Endothelial cell of umbilical vein (primary cell): ENCODE results near the gene CCR3. TPM values are rescaled to one million over a fixed set of nuclear protein-coding genes. Genes with fewer than 3 reads are reported as not detected.

Experiments
- BruUV-seq: library from RNA; stranded (reverse); fragments of 400-500 nt; replicated peaks from 2 replicates; lab custom pipeline; 2021; lab: Mats Ljungman, UMichigan
- CTCF ChIA-PET: fragments of 300-600, 350-600 bp; sonication (Branson Sonifier 250); formaldehyde crosslinking; loops from one replicate; lab custom pipeline; 2021; ENCODE audit warnings: antibody characterized with exemption, inconsistent platforms; lab: Charles Lee
- POLR2A ChIA-PET: fragments of 300-600, 350-600 bp; sonication (Branson Sonifier 250); formaldehyde crosslinking; loops from one replicate; lab custom pipeline; 2021; ENCODE audit warnings: antibody characterized with exemption, inconsistent platforms; lab: Charles Lee
- DNase-seq: peaks from one replicate; pipeline ENCODE4 v3.0.0-alpha.2; 2011; ENCODE audit warnings: low read depth, low spot score
- FAIRE-seq: peaks from 2 replicates; lab custom pipeline; 2011; peaks lifted over from hg19 to GRCh38; lab: Jason Lieb, UNC
- H2AFZ ChIP-seq: 2 replicates; pipeline ENCODE4 v1.6.0; 2012; ENCODE audit warnings: low read depth, low read length, control low read depth, inconsistent platforms
- H3K27ac ChIP-seq: 2 replicates; pipeline ENCODE4 v1.5.1; 2011; ENCODE audit warnings: low read depth, mild to moderate bottlenecking, control low read depth, low read length, moderate library complexity; ENCODE audit not compliant: insufficient read depth
- H3K27me3 ChIP-seq, 2 experiments: 2 replicates each; pipeline versions ENCODE4 v1.6.0 to v1.6.1; 2011; ENCODE audit warnings: low read length in 2 of 2, mixed read lengths in 1 of 2; ENCODE audit not compliant: control insufficient read depth in 2 of 2, insufficient read depth in 2 of 2
- H3K36me3 ChIP-seq, 2 experiments: 2 replicates in 1 of 2; 3 replicates in 1 of 2; pipeline ENCODE4 v1.5.1; 2011; ENCODE audit warnings: low read length in 2 of 2, mild to moderate bottlenecking in 1 of 2, moderate library complexity in 1 of 2; ENCODE audit not compliant: control insufficient read depth in 2 of 2, insufficient read depth in 2 of 2; ENCODE audit errors: extremely low read depth in 1 of 2
- H3K4me1 ChIP-seq: 3 replicates; pipeline ENCODE4 v1.5.1; 2011; ENCODE audit warnings: mild to moderate bottlenecking, low read length; ENCODE audit not compliant: control insufficient read depth, insufficient read depth; ENCODE audit errors: extremely low read depth
- H3K4me2 ChIP-seq: 2 replicates; pipeline ENCODE4 v1.6.1; 2011; ENCODE audit warnings: low read length, control low read depth, mixed read lengths; ENCODE audit not compliant: insufficient read depth
- H3K4me3 ChIP-seq, 3 experiments: fragments of 200-600 bp in 1 of 3; sonication (generic), shearing (Covaris generic) in 1 of 3; replicated peaks in 1 of 3; 2 replicates each; pipeline ENCODE4 v1.5.1; 2011 to 2016; ENCODE audit warnings: control low read depth in 3 of 3, low read length in 3 of 3, mild to moderate bottlenecking in 2 of 3, inconsistent platforms in 1 of 3, low read depth in 1 of 3, moderate library complexity in 1 of 3; ENCODE audit not compliant: insufficient read depth in 1 of 3
- H3K79me2 ChIP-seq: 2 replicates; pipeline ENCODE4 v1.6.0; 2012; ENCODE audit warnings: low read length, inconsistent platforms; ENCODE audit not compliant: control insufficient read depth, insufficient read depth
- H3K9ac ChIP-seq: replicated peaks from 2 replicates; pipeline ENCODE3; 2011; ENCODE audit warnings: low read length, control low read depth; ENCODE audit not compliant: insufficient read depth; ENCODE audit errors: extremely low read depth
- H3K9me1 ChIP-seq: replicated peaks from 3 replicates; pipeline ENCODE4 v1.6.0; 2011; ENCODE audit warnings: mild to moderate bottlenecking, low read length; ENCODE audit not compliant: control insufficient read depth, insufficient read depth; ENCODE audit errors: extremely low read depth
- H3K9me3 ChIP-seq: replicated peaks from 2 replicates; pipeline ENCODE4 v1.5.1; 2012; ENCODE audit warnings: low read length, inconsistent platforms; ENCODE audit not compliant: control insufficient read depth, insufficient read depth
- H4K20me1 ChIP-seq: replicated peaks from 2 replicates; pipeline ENCODE3; 2011; ENCODE audit warnings: mild to moderate bottlenecking, low read length; ENCODE audit not compliant: control insufficient read depth, insufficient read depth; ENCODE audit errors: extremely low read depth
- EZH2 ChIP-seq: IDR thresholded peaks from 2 replicates; pipeline ENCODE4 v1.6.1; 2012; ENCODE audit warnings: borderline replicate concordance, low read depth, mild to moderate bottlenecking, moderate library complexity, low read length, inconsistent platforms; ENCODE audit not compliant: severe bottlenecking
- FOS ChIP-seq: IDR thresholded peaks from 2 replicates; pipeline ENCODE4 v1.6.1; 2011; ENCODE audit warnings: mild to moderate bottlenecking, low read length, moderate library complexity, borderline replicate concordance; ENCODE audit not compliant: insufficient read depth
- GATA2 ChIP-seq: IDR thresholded peaks from 2 replicates; pipeline ENCODE4 v1.7.0; 2011; ENCODE audit warnings: low read depth, mild to moderate bottlenecking, moderate library complexity, mixed read lengths, low read length; ENCODE audit not compliant: insufficient read length, insufficient read depth
- JUN ChIP-seq: IDR thresholded peaks from 2 replicates; pipeline ENCODE4 v1.6.1; 2011; ENCODE audit warnings: borderline replicate concordance, low read depth; ENCODE audit not compliant: insufficient read length, insufficient read depth
- MAX ChIP-seq: IDR thresholded peaks from 2 replicates; pipeline ENCODE4 v1.6.1; 2011; ENCODE audit not compliant: insufficient read depth, insufficient read length
- MYC ChIP-seq: IDR thresholded peaks from one replicate; pipeline ENCODE4 v1.6.1; 2011; ENCODE audit warnings: mild to moderate bottlenecking, low read depth, low read length
- POLR2A ChIP-seq: IDR thresholded peaks from 2 replicates; pipeline ENCODE4 v1.6.1; 2012; ENCODE audit warnings: low read depth, mild to moderate bottlenecking, control low read depth, low read length
- POLR2AphosphoS5 ChIP-seq: IDR thresholded peaks from 2 replicates; pipeline ENCODE4 v1.6.1; 2012; ENCODE audit warnings: low read depth, mild to moderate bottlenecking, control low read depth, low read length, moderate library complexity; ENCODE audit not compliant: insufficient read depth
- dilution Hi-C: fragments of 300-500 bp; cut with MboI; formaldehyde crosslinking; loops from one replicate; pipeline ENCODE4 v1.15.0; 2019; ENCODE audit warnings: low sequenced_read_pairs; ENCODE audit not compliant: extremely low pct_ligation_motif_present
- intact Hi-C: fragments of 100-400 bp; cut with micrococcal nuclease; formaldehyde crosslinking; loops from one replicate; pipeline ENCODE4 v1.10.0; 2022
- polyA plus RNA-seq, 4 experiments: library from polyadenylated mRNA; depleted of rRNA in 3 of 4; stranded (reverse) in 3 of 4; unstranded in 1 of 4; fragments of >200 nt; gene quantifications; 2 replicates each; pipeline versions ENCODE4 v1.2.1 to v1.2.3, GENCODE V29; 2011 to 2012; ENCODE audit warnings: missing spikeins in 1 of 4
- total RNA-seq: library from RNA; stranded (reverse); gene quantifications from 2 replicates; pipeline ENCODE4 v1.2.3, GENCODE V29; 2021
- TF ChIP-seq, protein P1 (sequence below), 2 donors: IDR thresholded peaks; 1 replicate in 1 of 2; 2 replicates in 1 of 2; pipeline ENCODE4 v1.5.1; 2011; ENCODE audit warnings: low read length in 2 of 2, mild to moderate bottlenecking in 2 of 2, moderate library complexity in 2 of 2, control low read depth in 1 of 2, inconsistent platforms in 1 of 2, low read depth in 1 of 2; ENCODE audit not compliant: insufficient read depth in 1 of 2; ENCODE audit errors: extremely low read depth in 1 of 2

CCR3 gene
- total and polyA plus RNA-seq, 2 donors (not counting 3 experiments of a cell fraction or from before 2014, with no cell fraction given): not detected

DNA sequence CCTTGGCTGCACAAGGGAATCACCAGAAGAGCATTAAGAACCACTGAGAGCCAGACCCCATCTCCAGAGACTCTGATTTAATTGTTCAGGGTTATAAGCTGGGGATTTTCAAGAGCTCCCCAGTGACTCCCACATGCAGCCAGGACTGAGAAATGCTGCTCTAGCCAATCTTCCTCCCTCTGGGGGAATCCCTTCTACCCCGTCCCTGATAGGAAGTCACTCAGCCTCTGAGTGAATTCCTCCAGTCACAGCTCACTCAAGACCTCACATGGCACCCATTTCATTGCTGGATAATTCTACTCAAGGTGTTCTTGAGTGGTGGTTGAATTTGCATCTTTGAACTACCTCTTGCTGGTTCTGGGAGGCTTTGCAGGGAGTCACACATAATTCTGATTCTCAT, 10.7 kb downstream of the CCR3 start:
- BruUV-seq: no TSS peak
- FAIRE-seq: no peak
- no peak overlapping the region for H3K9ac ChIP-seq
- H3K4me2 ChIP-seq: no peak overlapping the region
- H3K9me1 ChIP-seq: no peaks in the 10 kb centered on the region
- no peaks in the 10 kb centered on the region for H3K9me3 ChIP-seq
- no peak overlapping the region for H2AFZ ChIP-seq
- H3K79me2 ChIP-seq: no peaks in the 10 kb centered on the region
- dilution Hi-C loops (no loop called here), intact Hi-C loops (no loop called here)
- no peaks in the 10 kb centered on the region for H3K4me1 ChIP-seq
- TF ChIP-seq, protein P1, sequence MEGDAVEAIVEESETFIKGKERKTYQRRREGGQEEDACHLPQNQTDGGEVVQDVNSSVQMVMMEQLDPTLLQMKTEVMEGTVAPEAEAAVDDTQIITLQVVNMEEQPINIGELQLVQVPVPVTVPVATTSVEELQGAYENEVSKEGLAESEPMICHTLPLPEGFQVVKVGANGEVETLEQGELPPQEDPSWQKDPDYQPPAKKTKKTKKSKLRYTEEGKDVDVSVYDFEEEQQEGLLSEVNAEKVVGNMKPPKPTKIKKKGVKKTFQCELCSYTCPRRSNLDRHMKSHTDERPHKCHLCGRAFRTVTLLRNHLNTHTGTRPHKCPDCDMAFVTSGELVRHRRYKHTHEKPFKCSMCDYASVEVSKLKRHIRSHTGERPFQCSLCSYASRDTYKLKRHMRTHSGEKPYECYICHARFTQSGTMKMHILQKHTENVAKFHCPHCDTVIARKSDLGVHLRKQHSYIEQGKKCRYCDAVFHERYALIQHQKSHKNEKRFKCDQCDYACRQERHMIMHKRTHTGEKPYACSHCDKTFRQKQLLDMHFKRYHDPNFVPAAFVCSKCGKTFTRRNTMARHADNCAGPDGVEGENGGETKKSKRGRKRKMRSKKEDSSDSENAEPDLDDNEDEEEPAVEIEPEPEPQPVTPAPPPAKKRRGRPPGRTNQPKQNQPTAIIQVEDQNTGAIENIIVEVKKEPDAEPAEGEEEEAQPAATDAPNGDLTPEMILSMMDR (IDR thresholded peaks at IDR 0.05; ENCODE audit: extremely low read depth in 1 of 2, insufficient read depth in 1 of 2, low read depth in 1 of 2, low read length in 2 of 2): no peak
- no peak for TF ChIP-seq GATA2
- TF ChIP-seq FOS: no peak
- no peak for TF ChIP-seq POLR2A
- no peak for TF ChIP-seq JUN
- no peak for TF ChIP-seq EZH2
- no peak for TF ChIP-seq MAX
- TF ChIP-seq POLR2AphosphoS5: no peak
- no peak for TF ChIP-seq MYC
- H3K36me3 ChIP-seq: no peaks in the 10 kb centered on the region
- peaks cover 0 to 2% of the 10 kb centered on the region in 2 experiments for H3K27me3 ChIP-seq
- ChIA-PET CTCF (no interaction called here), POLR2A (no interaction called here)
- no peak overlapping the region for H3K4me3 ChIP-seq
- no peaks in the 10 kb centered on the region for H4K20me1 ChIP-seq
- no peak for DNase-seq
- no peak overlapping the region for H3K27ac ChIP-seq
